Tibial artery (tissue), 4 donors: ENCODE measurements around the gene DEGS2.
"Not testable (repeated sequence)": the region's sequence is repeated elsewhere in the genome, so short reads cannot be mapped to it uniquely, and the experiment has no call there.

Experiments
- DNase-seq, 2 donors: peaks; one replicate each; pipeline ENCODE4 v3.0.0-alpha.2; 2019
- H3K27ac ChIP-seq, 2 donors: fragments of 200-600 bp; sonication (generic) in 1 of 2; 1 replicate in 1 of 2; 2 replicates in 1 of 2; pipeline ENCODE4 v1.5.1; 2018 to 2019; ENCODE audit warnings: mild to moderate bottlenecking in 1 of 2
- H3K27me3 ChIP-seq, 2 donors: fragments of 200-600 bp; sonication (generic) in 1 of 2; one replicate each; pipeline versions ENCODE4 v1.5.1 to v1.6.0; 2016 to 2019
- H3K36me3 ChIP-seq, 3 donors: fragments of 200-600 bp; sonication (generic) in 2 of 3; one replicate each; pipeline ENCODE4 v1.5.1; 2016 to 2019; ENCODE audit warnings: mild to moderate bottlenecking in 2 of 3
- H3K4me1 ChIP-seq, 4 donors: fragments of 200-600 bp; sonication (generic) in 2 of 4; 1 replicate in 3 of 4; 2 replicates in 1 of 4; pipeline ENCODE4 v1.5.1; 2016 to 2019
- H3K4me3 ChIP-seq, 2 donors: fragments of 200-600 bp; sonication (generic) in 1 of 2; 1 replicate in 1 of 2; 2 replicates in 1 of 2; pipeline ENCODE4 v1.5.1; 2018 to 2019; ENCODE audit warnings: mild to moderate bottlenecking in 2 of 2
- H3K9me3 ChIP-seq, 3 donors: fragments of 200-600 bp; sonication (generic) in 1 of 3; one replicate each; pipeline ENCODE4 v1.5.1; 2016 to 2019
- intact Hi-C: fragments of 100-400 bp; cut with DNase I; formaldehyde crosslinking; loops from one replicate; pipeline ENCODE4 v1.15.0; 2023; ENCODE audit warnings: low total_unique reads
- TF ChIP-seq, protein P1 (sequence below), 2 experiments: fragments of 200-600 bp in 1 of 2; fragments of 450-650 bp in 1 of 2; IDR thresholded peaks; one replicate each; pipeline ENCODE4 v1.5.1; 2017 to 2019; ENCODE audit warnings: antibody characterized with exemption in 2 of 2, mild to moderate bottlenecking in 1 of 2, moderate library complexity in 1 of 2

Gene DEGS2

DNA sequence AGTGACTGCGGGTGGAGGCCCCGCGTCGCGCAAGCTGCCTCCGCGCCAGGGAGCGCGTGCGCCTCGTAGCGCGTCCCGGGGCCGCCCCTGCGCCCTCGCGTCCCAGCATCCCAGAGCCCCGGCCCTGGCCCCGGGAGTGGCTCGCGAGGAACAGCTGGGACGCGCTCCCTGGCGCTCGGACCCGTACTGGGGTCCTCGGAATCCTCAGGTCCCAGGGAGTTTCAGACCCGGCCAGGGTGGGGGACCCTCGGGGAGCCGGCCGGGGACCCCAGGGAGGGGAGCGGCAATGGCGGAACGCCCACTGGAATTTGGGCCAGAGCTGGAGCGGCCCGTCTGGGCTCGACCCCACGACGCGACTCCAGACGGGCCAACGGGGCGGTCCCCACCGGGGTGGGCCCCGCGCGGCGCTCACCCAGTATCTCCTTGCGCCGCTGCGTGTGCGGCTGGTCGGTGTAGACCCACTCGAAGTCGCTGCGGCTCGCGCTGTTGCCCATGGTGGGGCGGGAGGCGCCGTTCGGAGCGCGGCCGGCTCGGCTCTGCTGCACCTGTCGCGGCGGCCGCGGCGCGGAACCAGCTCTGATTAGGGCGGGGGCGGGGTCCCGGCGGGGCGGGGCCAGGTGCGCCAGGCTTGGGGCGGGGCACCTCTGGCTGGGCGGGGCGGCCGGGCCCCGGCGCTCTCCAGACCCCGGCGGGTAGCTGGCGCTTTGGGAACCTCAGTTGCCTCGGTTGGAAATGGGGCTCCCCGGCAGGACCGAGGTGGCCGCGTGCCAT is at the start of gene DEGS2:
TSS of gene DEGS2 (minus strand) at position 552 of the 771 bp plus-strand sequence. CDS start at position 494, 58 bp downstream.
- TF ChIP-seq, protein P1, sequence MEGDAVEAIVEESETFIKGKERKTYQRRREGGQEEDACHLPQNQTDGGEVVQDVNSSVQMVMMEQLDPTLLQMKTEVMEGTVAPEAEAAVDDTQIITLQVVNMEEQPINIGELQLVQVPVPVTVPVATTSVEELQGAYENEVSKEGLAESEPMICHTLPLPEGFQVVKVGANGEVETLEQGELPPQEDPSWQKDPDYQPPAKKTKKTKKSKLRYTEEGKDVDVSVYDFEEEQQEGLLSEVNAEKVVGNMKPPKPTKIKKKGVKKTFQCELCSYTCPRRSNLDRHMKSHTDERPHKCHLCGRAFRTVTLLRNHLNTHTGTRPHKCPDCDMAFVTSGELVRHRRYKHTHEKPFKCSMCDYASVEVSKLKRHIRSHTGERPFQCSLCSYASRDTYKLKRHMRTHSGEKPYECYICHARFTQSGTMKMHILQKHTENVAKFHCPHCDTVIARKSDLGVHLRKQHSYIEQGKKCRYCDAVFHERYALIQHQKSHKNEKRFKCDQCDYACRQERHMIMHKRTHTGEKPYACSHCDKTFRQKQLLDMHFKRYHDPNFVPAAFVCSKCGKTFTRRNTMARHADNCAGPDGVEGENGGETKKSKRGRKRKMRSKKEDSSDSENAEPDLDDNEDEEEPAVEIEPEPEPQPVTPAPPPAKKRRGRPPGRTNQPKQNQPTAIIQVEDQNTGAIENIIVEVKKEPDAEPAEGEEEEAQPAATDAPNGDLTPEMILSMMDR (IDR thresholded peaks at IDR 0.05), result no peak
- peaks cover 0 to 67% of the 10 kb centered on the region in 2 donors for H3K27me3 ChIP-seq
- DNase-seq, result no peak
- peak within 1 kb of the TSS; percentile 23 to 40 for H3K4me3 ChIP-seq
- intact Hi-C loops, result no loop called here
- H3K9me3 ChIP-seq, result peaks cover 0 to 10% (median 9%) of the 10 kb centered on the region in 3 donors
- peaks cover 0 to 27% (median 14%) of the 10 kb centered on the region in 4 donors for H3K4me1 ChIP-seq
- H3K27ac ChIP-seq, result no peak within 1 kb of the TSS
- no peaks in the 10 kb centered on the region for H3K36me3 ChIP-seq

DNA sequence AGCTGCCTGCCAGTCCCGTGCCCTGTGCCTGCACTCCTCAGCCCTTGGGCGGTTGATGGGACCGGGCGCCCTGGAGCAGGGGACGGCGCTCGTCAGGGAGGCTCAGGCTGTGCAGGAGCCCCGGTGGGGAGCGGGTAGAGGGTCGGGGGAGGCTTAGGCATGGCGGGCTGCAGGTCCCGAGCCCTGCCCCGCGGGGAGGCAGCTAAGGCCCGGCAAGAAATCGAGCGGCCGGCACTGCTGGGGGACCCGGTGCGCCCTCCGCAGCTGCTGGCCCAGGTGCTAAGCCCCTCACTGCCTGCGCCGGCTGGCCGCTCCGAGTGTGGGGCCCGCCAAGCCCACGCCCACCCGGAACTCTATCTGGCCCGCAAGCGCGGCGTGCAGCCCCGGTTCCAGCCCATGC is 48.7 kb upstream of the DEGS2 start:
- H3K9me3 ChIP-seq, H3K4me1 ChIP-seq, H3K4me3 ChIP-seq, DNase-seq, H3K27ac ChIP-seq, H3K27me3 ChIP-seq, H3K36me3 ChIP-seq, intact Hi-C loops: not testable (repeated sequence)

DNA sequence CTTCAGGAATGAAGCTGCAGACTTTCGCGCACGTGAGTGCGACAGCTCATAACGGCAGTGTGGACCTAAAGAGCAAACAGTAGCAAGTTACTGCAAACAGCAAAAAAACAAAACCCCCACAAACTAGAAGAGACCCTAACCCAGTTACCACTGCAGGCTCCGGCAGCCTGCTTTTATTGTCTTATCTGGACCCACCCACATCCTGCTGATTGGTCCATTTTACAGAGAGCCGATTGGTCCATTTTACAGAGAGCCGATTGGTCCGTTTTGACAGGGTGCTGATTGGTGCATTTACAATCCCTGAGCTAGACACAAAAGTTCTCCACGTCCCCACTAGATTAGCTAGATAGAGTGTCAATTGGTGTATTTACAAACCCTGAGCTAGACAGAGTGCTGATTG is 48.1 kb upstream of the DEGS2 start:
- H3K4me1 ChIP-seq, H3K4me3 ChIP-seq, H3K9me3 ChIP-seq, DNase-seq, H3K27ac ChIP-seq, H3K36me3 ChIP-seq, intact Hi-C loops, H3K27me3 ChIP-seq: not testable (repeated sequence)

GRCh38 chr14:100204835-100205167 is 45.4 kb upstream of the DEGS2 start:
- H3K4me3 ChIP-seq, H3K27me3 ChIP-seq, H3K9me3 ChIP-seq, DNase-seq, intact Hi-C loops, H3K27ac ChIP-seq, H3K4me1 ChIP-seq, H3K36me3 ChIP-seq: not testable (repeated sequence)

GRCh38 chr14:100203962-100204834 is 44.8 kb upstream of the DEGS2 start:
- TF ChIP-seq, protein P1 (IDR thresholded peaks at IDR 0.05), result no peak
- H3K4me1 ChIP-seq, result peaks cover 0 to 4% (median 0%) of the 10 kb centered on the region in 4 donors
- H3K36me3 ChIP-seq, result no peaks in the 10 kb centered on the region
- no peak overlapping the region for H3K4me3 ChIP-seq
- no peak overlapping the region for H3K27ac ChIP-seq
- intact Hi-C loops, result no loop called here
- no peak for DNase-seq
- H3K9me3 ChIP-seq, result no peaks in the 10 kb centered on the region
- no peaks in the 10 kb centered on the region for H3K27me3 ChIP-seq

GRCh38 chr14:100203146-100203545 is 43.7 kb upstream of the DEGS2 start:
- no peaks in the 10 kb centered on the region for H3K27me3 ChIP-seq
- intact Hi-C loops, result no loop called here
- peaks cover 0 to 4% (median 0%) of the 10 kb centered on the region in 4 donors for H3K4me1 ChIP-seq
- H3K9me3 ChIP-seq, result no peaks in the 10 kb centered on the region
- DNase-seq, result no peak
- H3K36me3 ChIP-seq, result no peaks in the 10 kb centered on the region
- TF ChIP-seq, protein P1 (IDR thresholded peaks at IDR 0.05), result no peak
- no peak overlapping the region for H3K4me3 ChIP-seq
- H3K27ac ChIP-seq, result no peak overlapping the region

DNA sequence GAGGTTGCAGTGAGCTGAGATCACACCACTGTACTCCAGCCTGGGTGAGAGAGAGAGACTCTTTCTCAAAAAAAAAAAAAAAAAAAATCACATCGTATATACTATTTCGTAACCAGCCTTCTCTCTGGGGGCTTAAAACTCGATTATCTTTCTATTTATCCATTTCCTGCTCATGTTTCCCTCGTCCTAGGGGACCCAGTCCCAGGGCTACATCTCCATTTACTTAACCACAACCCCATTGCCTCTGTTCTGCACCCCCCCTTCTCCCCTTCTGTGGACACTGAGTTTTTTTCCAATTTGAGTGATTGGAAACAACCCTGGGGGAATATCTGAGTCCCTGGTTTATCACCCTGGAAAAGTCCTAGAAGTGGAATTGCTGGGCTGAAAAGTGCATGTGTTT is 43.3 kb upstream of the DEGS2 start:
- TF ChIP-seq, protein P1 (IDR thresholded peaks at IDR 0.05), result no peak
- Histone ChIP-seq H3K27ac (no peak overlapping the region), H3K36me3 (no peaks in the 10 kb centered on the region), H3K4me1 (peaks cover 0 to 4% (median 0%) of the 10 kb centered on the region in 4 donors), H3K4me3 (no peak overlapping the region), H3K9me3 (no peaks in the 10 kb centered on the region), H3K27me3 (no peaks in the 10 kb centered on the region)
- intact Hi-C loops, result no loop called here
- no peak for DNase-seq
